Panc1 (cell line): ENCODE data around the gene CCDC80. TPM values are rescaled to one million over a fixed set of nuclear protein-coding genes. Genes with fewer than 3 reads are reported as not detected.

Source experiments
- ATAC-seq: fragments of 200-7000 bp; cut with Tn5 transposase; 2 replicates; pipeline ENCODE4 v1.9.1; 2020; ENCODE audit warnings: mild to moderate bottlenecking, moderate library complexity
- BruUV-seq: library from RNA; stranded (reverse); fragments of 400-500 nt; replicated peaks from 2 replicates; lab custom pipeline; 2021; lab: Mats Ljungman, UMichigan
- CTCF ChIA-PET: fragments of 300-600 bp; sonication (Branson Sonifier 250); formaldehyde crosslinking; loops from one replicate; lab custom pipeline; 2022; ENCODE audit warnings: antibody characterized with exemption; lab: Charles Lee
- POLR2A ChIA-PET: fragments of 300-600 bp; sonication (Branson Sonifier 250); formaldehyde crosslinking; loops from one replicate; lab custom pipeline; 2022; ENCODE audit warnings: antibody characterized with exemption; lab: Charles Lee
- DNase-seq: peaks from one replicate; pipeline ENCODE4 v3.0.0-alpha.2; 2010; ENCODE audit warnings: low read depth, low spot score
- H3K27ac ChIP-seq: 2 replicates; pipeline ENCODE4 v1.5.1; 2011; ENCODE audit warnings: mild to moderate bottlenecking, low read length, inconsistent platforms
- H3K27me3 ChIP-seq: fragments of 200-500 bp; sonication (Bioruptor generic); 2 replicates; pipeline ENCODE4 v1.6.0; 2014; ENCODE audit warnings: low read length, inconsistent platforms; ENCODE audit not compliant: control insufficient read depth, insufficient read depth
- H3K36me3 ChIP-seq: fragments of 200-500 bp; sonication (Bioruptor generic); 2 replicates; pipeline ENCODE4 v1.5.1; 2014; ENCODE audit warnings: inconsistent platforms, mild to moderate bottlenecking, low read length, moderate library complexity; ENCODE audit not compliant: control insufficient read depth, insufficient read depth
- H3K4me1 ChIP-seq: 2 replicates; pipeline ENCODE4 v1.5.1; 2011; ENCODE audit warnings: inconsistent platforms, mild to moderate bottlenecking, low read length, moderate library complexity; ENCODE audit not compliant: control insufficient read depth, insufficient read depth
- H3K4me3 ChIP-seq, 2 experiments: 2 replicates each; pipeline ENCODE4 v1.5.1; 2011 to 2012; ENCODE audit warnings: low read depth in 2 of 2, low read length in 2 of 2, mild to moderate bottlenecking in 2 of 2, inconsistent platforms in 1 of 2, moderate library complexity in 1 of 2
- H3K9me3 ChIP-seq: fragments of 200-500 bp; sonication (Bioruptor generic); 2 replicates; pipeline ENCODE4 v1.5.1; 2014; ENCODE audit warnings: low read depth, mild to moderate bottlenecking, inconsistent platforms, low read length, moderate library complexity; ENCODE audit not compliant: control insufficient read depth, insufficient read depth
- POLR2AphosphoS5 ChIP-seq: IDR thresholded peaks from 2 replicates; pipeline ENCODE4 v1.6.1; 2012; ENCODE audit warnings: mild to moderate bottlenecking, low read depth, low read length, moderate library complexity
- SIN3A ChIP-seq: IDR thresholded peaks from 2 replicates; pipeline ENCODE4 v1.6.1; 2012; ENCODE audit warnings: low read depth, mild to moderate bottlenecking, low read length, moderate library complexity, borderline replicate concordance; ENCODE audit not compliant: insufficient read depth
- TCF7L2 ChIP-seq: IDR thresholded peaks from 2 replicates; pipeline ENCODE4 v1.6.1; 2011; ENCODE audit warnings: mild to moderate bottlenecking, low read depth, low read length, inconsistent platforms
- in situ Hi-C: cut with HindIII; loops from 2 replicates; pipeline ENCODE4 v1.10.0; 2016; ENCODE audit warnings: low sequenced_read_pairs, low pct_unique_long_range_greater_than_20kb
- intact Hi-C: fragments of 100-400 bp; cut with micrococcal nuclease; formaldehyde crosslinking; loops from one replicate; pipeline ENCODE4 v1.10.0; 2022; ENCODE audit not compliant: unreplicated experiment
- total RNA-seq: library from RNA; stranded (reverse); gene quantifications from one replicate; pipeline ENCODE4 v1.2.1, GENCODE V29; 2021; ENCODE audit not compliant: unreplicated experiment
- TF ChIP-seq, protein P1 (sequence below): fragments of 450-650 bp; IDR thresholded peaks from 2 replicates; pipeline ENCODE4 v1.5.1; 2017; ENCODE audit warnings: mild to moderate bottlenecking
- TF ChIP-seq, protein P2 (sequence below), 2 experiments: IDR thresholded peaks; 2 replicates each; pipeline ENCODE4 v1.6.1; 2011 to 2012; ENCODE audit warnings: low read depth in 2 of 2, control low read depth in 1 of 2, low read length in 1 of 2, mild to moderate bottlenecking in 1 of 2, moderate library complexity in 1 of 2; ENCODE audit not compliant: insufficient read depth in 1 of 2

Gene CCDC80
- total RNA-seq, 1 experiment from 2014 or later, result 0.64 TPM

DNA sequence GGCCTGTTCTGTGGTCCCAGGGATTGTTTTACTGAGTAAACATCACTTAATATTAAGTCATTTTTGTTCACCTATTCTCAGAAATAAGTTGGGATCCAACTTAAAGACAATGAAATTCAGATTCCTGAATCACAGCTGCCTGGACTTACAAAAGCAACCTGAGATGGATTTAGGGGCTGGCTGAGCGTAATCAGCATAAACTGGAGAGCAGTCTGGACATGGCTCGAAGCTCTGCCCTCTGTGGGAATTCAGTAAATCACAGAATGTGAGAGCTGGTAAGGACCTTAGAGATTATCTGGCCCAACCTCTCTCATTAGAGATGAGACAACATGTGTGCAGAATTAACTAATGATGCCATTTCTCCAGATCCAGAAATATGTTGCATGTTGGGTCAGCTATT, 23.7 kb downstream of the CCDC80 start:
- intact Hi-C loops, result no loop called here

DNA sequence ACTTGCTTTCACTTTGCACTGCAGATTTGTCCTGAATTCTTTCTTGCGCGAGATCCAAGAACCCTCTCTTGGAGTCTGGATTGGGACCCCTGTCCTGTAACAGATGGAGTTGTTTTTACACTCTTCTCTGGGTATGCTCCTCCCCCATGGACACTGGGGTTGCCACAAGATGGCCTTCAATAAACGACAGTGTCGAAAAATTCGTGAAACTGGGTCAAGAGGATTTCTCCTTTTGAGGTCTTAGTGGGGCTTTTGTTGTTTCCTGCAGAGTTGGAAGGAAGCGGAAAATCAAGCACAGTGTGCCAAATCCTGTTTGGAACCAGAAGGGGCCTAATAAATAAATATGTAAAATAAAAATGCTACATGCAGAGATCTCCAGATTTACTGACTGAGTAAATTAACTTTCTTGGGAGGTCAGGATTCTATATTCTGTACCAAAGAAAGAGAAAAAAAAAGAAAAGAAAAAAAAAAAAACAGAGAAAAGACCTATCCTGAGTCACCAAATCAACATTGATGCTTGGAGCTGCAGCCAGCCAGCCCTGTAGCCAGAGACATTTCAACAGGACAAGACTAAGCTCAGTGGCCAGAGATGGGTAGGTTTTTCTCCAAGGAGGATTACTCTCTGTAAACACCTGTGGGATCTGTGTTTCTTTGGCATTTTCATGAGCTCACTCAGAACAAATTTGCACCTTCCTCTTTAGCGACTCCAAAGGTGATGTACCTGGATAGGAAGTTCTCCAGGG, 24.8 kb downstream of the CCDC80 start:
- Histone ChIP-seq H3K4me1 (no peaks in the 10 kb centered on the region), H3K27ac (no peak overlapping the region), H3K36me3 (no peaks in the 10 kb centered on the region), H3K27me3 (peaks cover 3% of the 10 kb centered on the region; the same call in 1 of the 2 replicates), H3K9me3 (no peaks in the 10 kb centered on the region), H3K4me3 (no peak overlapping the region)
- no TSS peak for BruUV-seq
- in situ Hi-C loops, result no loop called here
- intact Hi-C loops, result no loop called here
- CTCF ChIA-PET, result no interaction called here
- ATAC-seq (no peak), DNase-seq (no peak)
- POLR2A ChIA-PET, result no interaction called here
- no peak for TF ChIP-seq SIN3A
- TF ChIP-seq POLR2AphosphoS5, result no peak
- TF ChIP-seq, protein P1, sequence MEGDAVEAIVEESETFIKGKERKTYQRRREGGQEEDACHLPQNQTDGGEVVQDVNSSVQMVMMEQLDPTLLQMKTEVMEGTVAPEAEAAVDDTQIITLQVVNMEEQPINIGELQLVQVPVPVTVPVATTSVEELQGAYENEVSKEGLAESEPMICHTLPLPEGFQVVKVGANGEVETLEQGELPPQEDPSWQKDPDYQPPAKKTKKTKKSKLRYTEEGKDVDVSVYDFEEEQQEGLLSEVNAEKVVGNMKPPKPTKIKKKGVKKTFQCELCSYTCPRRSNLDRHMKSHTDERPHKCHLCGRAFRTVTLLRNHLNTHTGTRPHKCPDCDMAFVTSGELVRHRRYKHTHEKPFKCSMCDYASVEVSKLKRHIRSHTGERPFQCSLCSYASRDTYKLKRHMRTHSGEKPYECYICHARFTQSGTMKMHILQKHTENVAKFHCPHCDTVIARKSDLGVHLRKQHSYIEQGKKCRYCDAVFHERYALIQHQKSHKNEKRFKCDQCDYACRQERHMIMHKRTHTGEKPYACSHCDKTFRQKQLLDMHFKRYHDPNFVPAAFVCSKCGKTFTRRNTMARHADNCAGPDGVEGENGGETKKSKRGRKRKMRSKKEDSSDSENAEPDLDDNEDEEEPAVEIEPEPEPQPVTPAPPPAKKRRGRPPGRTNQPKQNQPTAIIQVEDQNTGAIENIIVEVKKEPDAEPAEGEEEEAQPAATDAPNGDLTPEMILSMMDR, result no peak
- TF ChIP-seq, protein P2, sequence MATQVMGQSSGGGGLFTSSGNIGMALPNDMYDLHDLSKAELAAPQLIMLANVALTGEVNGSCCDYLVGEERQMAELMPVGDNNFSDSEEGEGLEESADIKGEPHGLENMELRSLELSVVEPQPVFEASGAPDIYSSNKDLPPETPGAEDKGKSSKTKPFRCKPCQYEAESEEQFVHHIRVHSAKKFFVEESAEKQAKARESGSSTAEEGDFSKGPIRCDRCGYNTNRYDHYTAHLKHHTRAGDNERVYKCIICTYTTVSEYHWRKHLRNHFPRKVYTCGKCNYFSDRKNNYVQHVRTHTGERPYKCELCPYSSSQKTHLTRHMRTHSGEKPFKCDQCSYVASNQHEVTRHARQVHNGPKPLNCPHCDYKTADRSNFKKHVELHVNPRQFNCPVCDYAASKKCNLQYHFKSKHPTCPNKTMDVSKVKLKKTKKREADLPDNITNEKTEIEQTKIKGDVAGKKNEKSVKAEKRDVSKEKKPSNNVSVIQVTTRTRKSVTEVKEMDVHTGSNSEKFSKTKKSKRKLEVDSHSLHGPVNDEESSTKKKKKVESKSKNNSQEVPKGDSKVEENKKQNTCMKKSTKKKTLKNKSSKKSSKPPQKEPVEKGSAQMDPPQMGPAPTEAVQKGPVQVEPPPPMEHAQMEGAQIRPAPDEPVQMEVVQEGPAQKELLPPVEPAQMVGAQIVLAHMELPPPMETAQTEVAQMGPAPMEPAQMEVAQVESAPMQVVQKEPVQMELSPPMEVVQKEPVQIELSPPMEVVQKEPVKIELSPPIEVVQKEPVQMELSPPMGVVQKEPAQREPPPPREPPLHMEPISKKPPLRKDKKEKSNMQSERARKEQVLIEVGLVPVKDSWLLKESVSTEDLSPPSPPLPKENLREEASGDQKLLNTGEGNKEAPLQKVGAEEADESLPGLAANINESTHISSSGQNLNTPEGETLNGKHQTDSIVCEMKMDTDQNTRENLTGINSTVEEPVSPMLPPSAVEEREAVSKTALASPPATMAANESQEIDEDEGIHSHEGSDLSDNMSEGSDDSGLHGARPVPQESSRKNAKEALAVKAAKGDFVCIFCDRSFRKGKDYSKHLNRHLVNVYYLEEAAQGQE (IDR thresholded peaks at IDR 0.05; ENCODE audit: insufficient read depth in 1 of 2, low read depth in 2 of 2, low read length in 1 of 2), result no peak
- no peak for TF ChIP-seq TCF7L2

More for the DNA sequence above, 23.7 kb downstream of the CCDC80 start:
- in situ Hi-C loops, result no loop called here
- H3K9me3 ChIP-seq, result no peaks in the 10 kb centered on the region
- H3K36me3 ChIP-seq, result no peaks in the 10 kb centered on the region
- DNase-seq, result no peak
- ChIA-PET CTCF (no interaction called here), POLR2A (no interaction called here)
- TF ChIP-seq POLR2AphosphoS5, result no peak
- TF ChIP-seq, protein P2 (IDR thresholded peaks at IDR 0.05; ENCODE audit: insufficient read depth in 1 of 2, low read depth in 2 of 2, low read length in 1 of 2), result no peak
- no peak for TF ChIP-seq TCF7L2
- H3K27me3 ChIP-seq, result peaks cover 1% of the 10 kb centered on the region; the same call in 1 of the 2 replicates
- no peaks in the 10 kb centered on the region for H3K4me1 ChIP-seq
- no TSS peak for BruUV-seq
- ATAC-seq, result no peak
- no peak overlapping the region for H3K4me3 ChIP-seq
- no peak overlapping the region for H3K27ac ChIP-seq
